HFFc6 (cell line): ENCODE measurements around the gene ANTXRL. TPM values are rescaled to one million over a fixed set of nuclear protein-coding genes. Genes with fewer than 3 reads are reported as not detected.
"Not testable (repeated sequence)": the region's sequence is repeated elsewhere in the genome, so short reads cannot be mapped to it uniquely, and the experiment has no call there.

Experiments
- DNase-seq: peaks from one replicate; pipeline ENCODE4 v3.0.0-alpha.2; 2018
- H3K27ac Mint-ChIP-seq: 2 replicates; pipeline ENCODE4 v1.8.0; 2020; ENCODE audit warnings: mild to moderate bottlenecking, mixed read lengths
- H3K27me3 Mint-ChIP-seq: 2 replicates; pipeline ENCODE4 v1.8.0; 2021; ENCODE audit warnings: mild to moderate bottlenecking, moderate library complexity, mixed read lengths; ENCODE audit not compliant: insufficient read depth
- H3K36me3 Mint-ChIP-seq: 2 replicates; pipeline ENCODE4 v1.8.0; 2021; ENCODE audit warnings: low read depth, mixed read lengths
- H3K4me1 Mint-ChIP-seq: 2 replicates; pipeline ENCODE4 v1.8.0; 2020; ENCODE audit warnings: low read depth, mixed read lengths
- H3K4me3 Mint-ChIP-seq: 2 replicates; pipeline ENCODE4 v1.8.0; 2020; ENCODE audit warnings: mild to moderate bottlenecking, moderate library complexity, mixed read lengths
- H3K9me3 Mint-ChIP-seq: 2 replicates; pipeline ENCODE4 v1.8.0; 2020; ENCODE audit warnings: mild to moderate bottlenecking, mixed read lengths
- total RNA-seq, 6 experiments: library from RNA; stranded (reverse); fragmentation: NEBNext Ultra II Directional; extraction: Animal tissue kit (Norgen Biotek cat#: 25700); gene quantifications; 2 replicates in 1 of 6; 3 replicates in 5 of 6; pipeline ENCODE4 v1.2.3, GENCODE V29; 2021
- TF ChIP-seq, protein P1 (sequence below): fragments of 200-600 bp; sonication (generic); IDR thresholded peaks from 2 replicates; pipeline ENCODE4 v1.5.0; 2021; ENCODE audit warnings: antibody characterized with exemption, mild to moderate bottlenecking

ANTXRL gene
- total RNA-seq, 6 experiments from 2014 or later, result not detected

DNA sequence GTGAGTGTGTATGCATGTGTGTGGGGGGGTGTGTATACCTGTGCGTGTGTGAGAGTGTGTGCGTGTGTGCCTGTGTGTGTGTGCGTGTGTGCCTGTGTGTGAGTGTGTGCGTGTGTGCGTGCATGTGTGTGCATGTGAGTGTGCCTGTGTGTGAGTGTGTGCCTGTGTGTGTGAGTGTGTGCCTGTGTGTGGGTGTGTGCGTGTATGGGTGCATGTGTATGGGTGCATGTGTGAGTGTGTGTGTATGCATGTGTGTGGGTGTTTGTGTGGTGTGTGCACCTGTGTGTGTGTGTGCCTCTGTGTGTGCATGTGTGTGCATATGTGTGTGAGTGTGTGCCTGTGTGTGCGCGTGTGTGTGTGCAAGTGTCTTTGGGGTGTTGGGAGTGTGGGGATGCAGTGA lies 6.4 kb downstream of the ANTXRL start:
- Mint-ChIP-seq H3K9me3 (no peaks in the 10 kb centered on the region), H3K27me3 (peaks cover 18% of the 10 kb centered on the region), H3K4me3 (no peak overlapping the region), H3K27ac (no peak overlapping the region), H3K4me1 (no peaks in the 10 kb centered on the region), H3K36me3 (no peaks in the 10 kb centered on the region)
- TF ChIP-seq, protein P1, sequence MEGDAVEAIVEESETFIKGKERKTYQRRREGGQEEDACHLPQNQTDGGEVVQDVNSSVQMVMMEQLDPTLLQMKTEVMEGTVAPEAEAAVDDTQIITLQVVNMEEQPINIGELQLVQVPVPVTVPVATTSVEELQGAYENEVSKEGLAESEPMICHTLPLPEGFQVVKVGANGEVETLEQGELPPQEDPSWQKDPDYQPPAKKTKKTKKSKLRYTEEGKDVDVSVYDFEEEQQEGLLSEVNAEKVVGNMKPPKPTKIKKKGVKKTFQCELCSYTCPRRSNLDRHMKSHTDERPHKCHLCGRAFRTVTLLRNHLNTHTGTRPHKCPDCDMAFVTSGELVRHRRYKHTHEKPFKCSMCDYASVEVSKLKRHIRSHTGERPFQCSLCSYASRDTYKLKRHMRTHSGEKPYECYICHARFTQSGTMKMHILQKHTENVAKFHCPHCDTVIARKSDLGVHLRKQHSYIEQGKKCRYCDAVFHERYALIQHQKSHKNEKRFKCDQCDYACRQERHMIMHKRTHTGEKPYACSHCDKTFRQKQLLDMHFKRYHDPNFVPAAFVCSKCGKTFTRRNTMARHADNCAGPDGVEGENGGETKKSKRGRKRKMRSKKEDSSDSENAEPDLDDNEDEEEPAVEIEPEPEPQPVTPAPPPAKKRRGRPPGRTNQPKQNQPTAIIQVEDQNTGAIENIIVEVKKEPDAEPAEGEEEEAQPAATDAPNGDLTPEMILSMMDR, result no peak
- DNase-seq, result no peak

GRCh38 chr10:46293832-46294640 lies 7.2 kb downstream of the ANTXRL start:
- H3K9me3 Mint-ChIP-seq, result no peaks in the 10 kb centered on the region
- no peak overlapping the region for H3K4me3 Mint-ChIP-seq
- no peaks in the 10 kb centered on the region for H3K36me3 Mint-ChIP-seq
- DNase-seq, result no peak
- TF ChIP-seq, protein P1, result no peak
- H3K27ac Mint-ChIP-seq, result no peak overlapping the region
- H3K4me1 Mint-ChIP-seq, result no peaks in the 10 kb centered on the region
- H3K27me3 Mint-ChIP-seq, result peaks cover 17% of the 10 kb centered on the region

DNA sequence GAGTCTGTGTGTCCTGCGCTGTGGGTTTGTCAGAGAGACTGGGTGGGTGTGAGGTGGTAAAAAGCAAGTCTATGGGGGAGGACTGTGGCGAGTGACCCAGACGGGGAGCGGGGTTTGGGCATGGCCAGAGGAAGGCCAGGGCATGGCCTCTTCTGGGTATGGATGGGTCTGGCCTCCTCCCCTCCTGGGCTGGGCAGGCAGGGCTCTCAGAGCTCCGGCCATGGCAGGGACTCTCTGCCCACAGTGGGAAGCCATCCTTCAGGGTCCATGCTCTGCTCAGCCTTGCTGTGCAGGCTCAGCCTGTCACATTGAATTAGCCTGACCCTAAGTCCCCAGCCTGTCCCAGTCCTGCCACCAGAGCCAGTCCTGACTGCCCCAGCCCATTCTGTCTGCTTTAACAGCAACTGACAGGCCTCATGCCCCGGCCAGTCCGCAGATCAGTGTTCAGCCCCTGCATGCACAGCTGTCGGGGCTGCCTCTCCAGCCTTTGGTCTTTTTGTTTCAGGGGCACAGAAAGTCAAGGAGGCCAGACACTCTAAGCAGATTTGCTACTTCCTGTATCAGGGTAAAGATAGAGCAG lies 7.9 kb downstream of the ANTXRL start:
- Mint-ChIP-seq H3K27ac (no peak overlapping the region), H3K9me3 (no peaks in the 10 kb centered on the region), H3K4me1 (no peaks in the 10 kb centered on the region), H3K4me3 (no peak overlapping the region), H3K27me3 (peaks cover 17% of the 10 kb centered on the region), H3K36me3 (no peaks in the 10 kb centered on the region)
- TF ChIP-seq, protein P1, result no peak
- DNase-seq, result no peak

GRCh38 chr10:46295350-46296010 lies 8.7 kb downstream of the ANTXRL start:
- H3K4me3 Mint-ChIP-seq, H3K36me3 Mint-ChIP-seq, H3K4me1 Mint-ChIP-seq, DNase-seq, H3K9me3 Mint-ChIP-seq, H3K27ac Mint-ChIP-seq: not testable (repeated sequence)
- peaks cover 16% of the 10 kb centered on the region for H3K27me3 Mint-ChIP-seq

DNA sequence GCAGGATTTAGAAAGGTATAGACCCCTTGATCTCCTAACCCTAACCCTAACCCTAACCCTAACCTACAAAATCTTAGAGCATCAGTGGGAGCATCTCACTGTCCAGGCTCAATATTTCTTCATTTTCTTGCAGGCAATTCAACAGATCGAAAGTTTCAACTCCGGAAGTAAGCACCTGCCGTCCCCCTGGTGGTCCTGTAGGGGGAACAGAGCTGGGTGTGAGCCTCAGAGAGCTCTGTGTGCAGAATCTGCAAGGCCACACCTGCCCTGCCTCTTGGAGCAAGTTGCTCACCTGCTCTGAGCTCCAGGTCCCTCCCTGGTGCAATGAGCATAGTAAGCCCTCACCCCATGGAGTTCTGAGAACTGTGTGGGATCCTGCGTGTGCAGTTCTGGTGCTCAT lies 9.3 kb downstream of the ANTXRL start:
- not testable (repeated sequence) for H3K4me1 Mint-ChIP-seq, H3K4me3 Mint-ChIP-seq, DNase-seq, H3K36me3 Mint-ChIP-seq, H3K9me3 Mint-ChIP-seq, H3K27ac Mint-ChIP-seq
- H3K27me3 Mint-ChIP-seq, result peaks cover 15% of the 10 kb centered on the region

DNA sequence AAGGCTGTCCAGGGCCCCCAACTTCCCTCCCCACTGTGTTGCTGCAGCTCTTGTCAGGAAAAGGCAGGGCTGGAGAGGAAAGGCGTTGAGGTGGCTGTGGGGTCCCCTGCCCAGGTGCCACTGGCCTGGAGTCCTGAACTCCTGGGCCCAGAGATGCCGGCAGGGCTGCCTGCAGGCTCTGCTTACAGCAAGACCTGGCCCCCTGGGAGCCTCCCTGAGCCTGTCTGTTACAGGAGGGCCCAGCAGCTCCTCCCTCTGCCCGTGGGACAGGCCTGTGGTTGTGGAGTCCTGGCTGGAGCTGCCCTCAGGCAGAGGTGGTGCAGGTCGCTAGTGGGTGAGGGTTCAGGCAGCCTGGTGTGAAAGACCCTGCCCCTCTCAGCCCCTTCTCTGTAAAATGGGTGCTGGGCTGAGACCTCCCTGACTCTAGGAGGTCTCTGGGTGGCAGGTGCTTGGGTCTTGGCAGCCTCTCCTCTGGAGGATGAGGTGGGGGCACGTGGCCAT lies 9.9 kb downstream of the ANTXRL start:
- no peak for DNase-seq
- Mint-ChIP-seq H3K27me3 (peaks cover 15% of the 10 kb centered on the region), H3K4me1 (no peaks in the 10 kb centered on the region), H3K36me3 (no peaks in the 10 kb centered on the region), H3K4me3 (no peak overlapping the region), H3K9me3 (no peaks in the 10 kb centered on the region), H3K27ac (no peak overlapping the region)
- TF ChIP-seq, protein P1, result no peak
